Activated CD8-positive, alpha-beta memory T cell treated with anti-CD3 and anti-CD28 coated beads for 36 hours (primary cell): ENCODE data around the gene ADH5. TPM values are rescaled to one million over a fixed set of nuclear protein-coding genes. Genes with fewer than 3 reads are reported as not detected.
"Not testable (repeated sequence)": the region's sequence is repeated elsewhere in the genome, so short reads cannot be mapped to it uniquely, and the experiment has no call there.

ENCODE experiments used
- CTCF ChIA-PET: fragments of 350-600 bp; sonication (Branson Sonifier 250); formaldehyde crosslinking; loops from one replicate; lab custom pipeline; 2021; ENCODE audit warnings: antibody characterized with exemption; lab: Charles Lee
- POLR2A ChIA-PET: fragments of 350-600 bp; sonication (Branson Sonifier 250); formaldehyde crosslinking; loops from one replicate; lab custom pipeline; 2021; ENCODE audit warnings: antibody characterized with exemption; lab: Charles Lee
- total RNA-seq, 2 experiments: library from RNA; stranded (reverse); gene quantifications; one replicate each; pipeline ENCODE4 v1.2.3, GENCODE V29; 2021

Gene ADH5
- total RNA-seq, 2 experiments from 2014 or later, result 108 to 109 TPM

- ChIA-PET POLR2A (interaction anchor here (1.4 kb wide), 1 partner anchor 793 kb away, joined by 3 read pairs; the partner anchor contains the start of gene RAP1GDS1), CTCF (interaction anchor here (0.9 to 1.6 kb wide), 3 partner anchors 53 to 911 kb away, joined by 3 to 11 read pairs (median 3); partner anchors contain the start of genes METAP1 and STPG2)
Observed at GRCh38 chr4:99054428-99054994, 34.1 kb downstream of the ADH5 start.

GRCh38 chr4:99052902-99053301 lies 35.7 kb downstream of the ADH5 start:
- ChIA-PET POLR2A (interaction anchor here (1.2 kb wide), 1 partner anchor 57 kb away, joined by 11 read pairs; the partner anchor contains the start of gene METAP1), CTCF (interaction anchor here (1.6 kb wide), 1 partner anchor 57 kb away, joined by 11 read pairs; the partner anchor contains the start of gene METAP1)

- ChIA-PET POLR2A (no interaction called here), CTCF (interaction anchor here (1.1 to 1.8 kb wide), 2 partner anchors 8 to 53 kb away, joined by 6 to 7 read pairs; partner anchors contain the start of gene METAP1)
Observed at GRCh38 chr4:99047710-99048109, 40.9 kb downstream of the ADH5 start.

- POLR2A ChIA-PET, result no interaction called here
Observed at GRCh38 chr4:99043346-99043745, 45.2 kb downstream of the ADH5 start.

GRCh38 chr4:99038213-99038612 lies 50.4 kb downstream of the ADH5 start:
- ChIA-PET POLR2A (no interaction called here), CTCF (no interaction called here)

More at GRCh38 chr4:99043346-99043745, 45.2 kb downstream of the ADH5 start:
- CTCF ChIA-PET, result no interaction called here

GRCh38 chr4:99033956-99034355 lies 54.6 kb downstream of the ADH5 start:
- ChIA-PET POLR2A (no interaction called here), CTCF (no interaction called here)

GRCh38 chr4:99029852-99030251 lies 58.7 kb downstream of the ADH5 start:
- ChIA-PET CTCF (interaction anchor here (0.9 kb wide), 1 partner anchor 35 kb away, joined by 3 read pairs; no protein-coding TSS in a partner anchor), POLR2A (no interaction called here)

- POLR2A ChIA-PET, result no interaction called here
Observed at GRCh38 chr4:99029018-99029735, 59.4 kb downstream of the ADH5 start.

GRCh38 chr4:99028187-99028586 lies 60.4 kb downstream of the ADH5 start:
- ChIA-PET POLR2A (no interaction called here), CTCF (no interaction called here)

More at GRCh38 chr4:99029018-99029735, 59.4 kb downstream of the ADH5 start:
- CTCF ChIA-PET, result interaction anchor here (0.9 kb wide), 1 partner anchor 35 kb away, joined by 3 read pairs; no protein-coding TSS in a partner anchor

GRCh38 chr4:99027304-99027703 lies 61.3 kb downstream of the ADH5 start:
- ChIA-PET POLR2A (no interaction called here), CTCF (interaction anchor here (1.2 kb wide), 1 partner anchor 28 kb away, joined by 3 read pairs; no protein-coding TSS in a partner anchor)

- ChIA-PET CTCF (no interaction called here), POLR2A (no interaction called here)
Observed at GRCh38 chr4:99025506-99025905, 63.1 kb downstream of the ADH5 start.

GRCh38 chr4:99024481-99025275 lies 63.9 kb downstream of the ADH5 start:
- POLR2A ChIA-PET, result no interaction called here
- CTCF ChIA-PET, result interaction anchor here (1.5 kb wide), 1 partner anchor 29 kb away, joined by 4 read pairs; the partner anchor contains the start of gene METAP1

GRCh38 chr4:99023800-99024251 lies 64.8 kb downstream of the ADH5 start:
- CTCF ChIA-PET, result interaction anchor here (1.5 kb wide), 1 partner anchor 29 kb away, joined by 4 read pairs; the partner anchor contains the start of gene METAP1
- POLR2A ChIA-PET, result not testable (repeated sequence)

- ChIA-PET POLR2A (no interaction called here), CTCF (no interaction called here)
Observed at GRCh38 chr4:99022566-99022965, 66.0 kb downstream of the ADH5 start.

- ChIA-PET CTCF (no interaction called here), POLR2A (no interaction called here)
Observed at GRCh38 chr4:99021386-99021785, 67.2 kb downstream of the ADH5 start.
